CD4-positive, alpha-beta T cell treated with Interleukin-17A for 1 hour (primary cell): ENCODE data around the gene MEA1.
A peak's percentile ranks its signal among the peaks of the same experiment; 100 is the strongest.
"Not testable (repeated sequence)": the region's sequence is repeated elsewhere in the genome, so short reads cannot be mapped to it uniquely, and the experiment has no call there.

Experiments
- DNase-seq: peaks from one replicate; pipeline ENCODE4 v3.0.0-alpha.2; 2020

MEA1 gene

DNA sequence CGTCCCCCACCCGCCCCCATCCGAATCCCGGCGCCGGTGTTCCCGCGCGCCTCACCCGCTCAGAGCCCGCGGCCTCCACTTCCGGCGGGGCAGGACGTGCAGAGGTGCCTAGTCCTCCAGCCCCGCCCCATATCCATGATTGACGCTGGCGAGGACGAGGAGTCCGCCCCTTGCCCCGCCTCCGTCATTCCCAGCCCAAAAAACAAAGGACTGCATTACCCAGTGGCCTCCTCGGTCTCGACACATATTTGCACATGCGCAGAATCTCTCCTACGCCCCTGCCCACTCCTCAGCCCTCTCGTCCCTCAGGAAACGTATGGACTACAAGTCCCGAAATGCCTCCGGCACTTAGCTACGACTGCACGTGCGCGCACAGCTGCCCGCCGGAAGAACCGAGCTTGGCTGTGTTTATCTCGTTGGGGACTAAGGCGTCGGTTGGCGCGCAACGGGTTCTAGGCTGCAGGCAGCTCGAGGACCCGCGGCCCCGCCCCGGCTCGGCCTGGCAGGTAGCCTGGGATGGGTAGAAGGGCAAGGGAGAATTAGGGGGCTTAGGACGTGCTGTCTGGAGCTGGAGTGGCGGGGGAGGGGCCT, at the start of gene MEA1, which contains the start of gene KLHDC3:
Gene MEA1 (minus strand): TSS at position 104 of the 591 bp plus-strand sequence. CDS start 133 bp downstream, outside the sequence.
Gene KLHDC3 (plus strand): TSS at position 407 of the 591 bp plus-strand sequence. CDS start 2,944 bp downstream, outside the sequence.
- peak; percentile 100 for DNase-seq

- DNase-seq, result no peak
Observed at GRCh38 chr6:43062818-43063217, 49.1 kb upstream of the MEA1 start.

- DNase-seq, result no peak
Observed at GRCh38 chr6:43061861-43062260, 48.1 kb upstream of the MEA1 start.

DNA sequence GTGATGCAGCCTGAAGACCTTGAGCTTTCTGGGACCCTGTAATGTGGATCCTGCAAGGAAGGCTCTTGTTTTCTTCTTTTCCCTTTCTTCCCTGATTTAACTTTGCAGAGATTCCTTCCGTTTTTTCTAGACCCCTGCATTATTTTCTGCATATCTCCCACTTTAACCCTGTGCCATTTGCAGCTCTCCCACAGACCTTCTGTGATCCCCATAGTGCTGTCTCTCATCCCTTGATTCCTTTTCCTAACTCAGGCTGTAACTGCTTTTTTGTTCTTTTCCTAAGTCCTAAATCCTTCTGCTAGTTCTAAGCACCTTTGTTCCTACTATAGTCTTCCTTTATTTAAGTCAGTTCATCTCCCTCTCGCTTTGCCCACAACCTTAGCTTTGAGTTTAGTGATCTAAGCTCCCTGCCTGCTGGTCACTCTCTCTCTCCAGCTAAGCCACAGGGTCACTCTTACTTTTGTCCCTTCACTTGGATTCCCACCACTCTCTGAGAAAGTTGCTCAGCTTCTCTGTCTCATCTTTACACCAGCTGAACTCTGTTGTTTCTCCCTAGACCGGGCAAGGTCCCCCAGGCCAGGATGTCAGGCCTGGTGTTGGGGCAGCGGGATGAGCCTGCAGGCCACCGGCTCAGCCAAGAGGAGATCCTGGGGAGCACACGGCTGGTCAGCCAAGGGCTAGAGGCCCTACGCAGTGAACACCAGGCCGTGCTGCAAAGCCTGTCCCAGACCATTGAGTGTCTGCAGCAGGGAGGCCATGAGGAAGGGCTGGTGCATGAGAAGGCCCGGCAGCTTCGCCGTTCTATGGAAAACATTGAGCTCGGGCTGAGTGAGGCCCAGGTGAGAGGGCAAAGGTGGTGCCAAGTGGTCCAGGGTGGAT, 47.2 kb upstream of the MEA1 start:
- DNase-seq, result no peak

GRCh38 chr6:43060034-43060754, 46.4 kb upstream of the MEA1 start:
- DNase-seq, result no peak

GRCh38 chr6:43059168-43060033, 45.7 kb upstream of the MEA1 start, which contains the start of the genes KLC4 and MRPL2:
Gene KLC4 (plus strand): TSS chr6:43059631. CDS start chr6:43061336, 1,705 bp downstream.
Gene MRPL2 (minus strand): TSS chr6:43059434. CDS start chr6:43059381, 53 bp downstream.
- peak; percentile 99 for DNase-seq

- no peak for DNase-seq
Observed at GRCh38 chr6:43058531-43058930, 44.8 kb upstream of the MEA1 start.

DNA sequence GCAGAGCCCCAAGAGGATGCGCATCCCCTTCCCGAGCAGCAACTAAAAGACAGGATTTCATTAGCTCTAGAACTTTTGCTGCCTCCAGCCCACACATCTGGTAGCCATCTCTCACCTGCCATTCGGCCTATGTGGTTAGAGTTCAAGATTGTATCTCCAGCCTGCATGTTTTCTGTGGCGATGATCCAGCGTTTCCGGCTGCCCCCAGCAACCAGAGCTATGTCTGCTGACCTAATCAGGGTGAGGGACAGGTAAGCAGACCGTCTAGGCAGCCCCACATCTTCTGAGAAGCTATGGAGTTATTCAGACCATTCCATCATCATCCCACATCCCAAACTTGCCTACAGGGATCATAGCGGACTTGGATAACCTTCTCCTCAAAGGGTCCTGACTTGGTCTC, 42.2 kb upstream of the MEA1 start:
- no peak for DNase-seq

DNA sequence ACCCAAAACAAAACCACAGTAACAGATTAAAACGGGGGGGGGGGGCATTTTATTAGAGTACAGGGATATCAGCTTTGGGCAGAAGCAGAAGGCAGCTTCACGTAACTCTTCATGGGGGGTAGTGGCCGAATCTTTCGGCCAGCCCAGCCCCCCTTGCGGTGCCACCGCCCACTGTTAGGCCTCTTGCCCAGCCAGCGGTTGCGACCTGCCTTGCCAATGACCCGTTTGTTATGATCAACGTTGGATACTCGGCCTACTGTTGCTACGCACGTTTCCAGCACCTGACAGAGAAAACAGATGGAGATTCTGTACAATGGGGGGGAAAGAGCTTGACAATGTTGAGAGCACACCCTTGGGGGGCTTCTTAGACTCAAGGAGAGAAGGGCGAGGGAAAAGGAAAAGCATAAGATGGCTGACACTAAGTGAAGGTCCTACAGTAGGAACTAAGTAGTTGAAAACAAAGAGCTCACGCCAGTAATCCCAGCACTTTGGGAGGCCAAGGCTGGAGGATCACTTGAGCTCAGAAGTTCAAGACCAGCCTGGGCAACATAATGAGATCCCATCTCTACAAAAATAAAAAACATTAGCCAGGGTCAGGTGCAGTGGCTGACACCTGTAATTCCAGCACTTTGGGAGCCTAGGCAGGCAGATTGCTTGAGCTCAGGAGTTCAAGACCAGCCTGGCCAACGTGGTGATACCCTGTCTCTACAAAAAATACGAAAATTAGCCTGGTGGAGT, 40.6 kb upstream of the MEA1 start:
- no peak for DNase-seq

- DNase-seq, result peak; percentile 91
Observed at GRCh38 chr6:43053545-43054205, 39.9 kb upstream of the MEA1 start, which contains the start of gene CUL7. Gene CUL7 (minus strand): TSS chr6:43053851. CDS start chr6:43052788, 1,063 bp downstream.

DNA sequence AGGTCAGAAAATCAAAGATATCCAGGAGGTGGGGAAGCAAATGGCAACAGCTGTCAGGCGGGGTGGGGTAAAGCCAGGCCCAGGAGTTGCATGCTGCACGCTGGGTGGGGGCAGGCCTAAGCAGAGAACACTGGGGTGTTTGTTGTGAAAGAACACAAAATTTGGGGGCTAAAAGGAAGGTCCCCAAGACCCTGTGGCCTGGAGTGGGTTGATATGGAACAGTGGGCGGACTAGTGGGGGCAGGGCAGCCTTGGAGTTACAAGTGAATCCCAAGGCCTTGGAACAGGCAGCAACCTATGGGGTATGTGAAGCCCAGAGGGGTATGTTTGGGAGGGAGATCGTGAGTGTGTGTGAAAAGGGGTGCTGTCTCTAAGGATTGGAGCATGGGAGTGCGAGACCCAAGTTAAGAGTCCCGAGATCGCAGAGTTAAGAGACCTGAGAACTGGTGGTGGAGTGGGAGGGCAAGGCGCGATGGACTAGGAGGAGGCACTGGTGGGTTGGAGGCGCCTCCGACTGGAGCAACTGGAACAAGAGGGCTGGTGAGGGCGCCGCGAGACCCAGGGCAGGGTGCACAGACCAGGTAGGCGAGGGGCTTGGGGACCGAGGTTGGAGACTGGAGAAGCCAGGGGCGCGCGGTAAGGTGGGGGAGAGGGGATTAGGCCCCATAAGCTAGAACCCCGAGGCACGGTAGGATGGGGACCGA, 39.2 kb upstream of the MEA1 start:
- no peak for DNase-seq

- DNase-seq, result no peak
Observed at GRCh38 chr6:43052225-43052841, 38.6 kb upstream of the MEA1 start.

DNA sequence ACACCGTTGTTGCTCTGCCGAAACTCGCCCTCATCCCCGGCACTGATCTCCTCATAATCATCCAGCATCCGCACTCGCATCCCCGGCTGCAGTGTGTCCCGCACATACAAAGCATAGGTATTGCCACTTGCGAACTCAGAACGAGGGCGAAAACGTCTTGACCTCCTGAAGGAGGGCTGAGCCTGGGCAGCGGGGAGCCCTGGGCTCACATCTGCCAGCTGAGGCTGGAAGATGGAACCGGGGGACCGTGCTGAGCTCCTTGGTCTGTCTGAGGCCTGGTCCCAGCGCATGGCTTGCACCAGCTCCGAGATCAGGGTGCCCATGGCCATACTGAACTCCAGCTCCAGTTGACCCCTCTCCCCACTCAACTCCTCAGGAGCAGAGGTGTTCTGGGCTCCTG, 37.2 kb upstream of the MEA1 start:
- no peak for DNase-seq

GRCh38 chr6:43047998-43048397, 34.3 kb upstream of the MEA1 start:
- DNase-seq, result no peak

- DNase-seq, result no peak
Observed at GRCh38 chr6:43045371-43045930, 31.7 kb upstream of the MEA1 start.

GRCh38 chr6:43043310-43043709, 29.6 kb upstream of the MEA1 start:
- DNase-seq, result no peak

GRCh38 chr6:43041475-43041874, 27.7 kb upstream of the MEA1 start:
- not testable (repeated sequence) for DNase-seq

GRCh38 chr6:43040542-43041257, 27.0 kb upstream of the MEA1 start:
- no peak for DNase-seq

- DNase-seq, result no peak
Observed at GRCh38 chr6:43038727-43039126, 25.0 kb upstream of the MEA1 start.
